NT2/D1 (cell line): ENCODE measurements around the gene TGM3.

Source experiments
- DNase-seq: peaks from one replicate; pipeline ENCODE4 v3.0.0-alpha.2; 2011; ENCODE audit warnings: low read depth, low spot score
- H3K27me3 ChIP-seq: 2 replicates; pipeline ENCODE4 v1.6.0; 2011; ENCODE audit warnings: mild to moderate bottlenecking; ENCODE audit not compliant: insufficient read length, insufficient read depth
- H3K36me3 ChIP-seq: 2 replicates; pipeline ENCODE4 v1.6.1; 2011; ENCODE audit warnings: mild to moderate bottlenecking, low read length, mixed read lengths; ENCODE audit not compliant: insufficient read depth, insufficient read length
- H3K4me1 ChIP-seq: 2 replicates; pipeline ENCODE4 v1.5.1; 2011; ENCODE audit not compliant: insufficient read depth, insufficient read length
- H3K4me3 ChIP-seq: 2 replicates; pipeline ENCODE4 v1.5.1; 2011; ENCODE audit warnings: low read depth; ENCODE audit not compliant: insufficient read length
- H3K9ac ChIP-seq: 2 replicates; pipeline ENCODE4 v1.6.0; 2011; ENCODE audit warnings: low read depth; ENCODE audit not compliant: insufficient read length
- H3K9me3 ChIP-seq: 2 replicates; pipeline ENCODE4 v1.5.1; 2011; ENCODE audit warnings: mild to moderate bottlenecking, low read length; ENCODE audit not compliant: insufficient read depth
- SUZ12 ChIP-seq: IDR thresholded peaks from 2 replicates; pipeline ENCODE4 v1.6.1; 2011; ENCODE audit not compliant: insufficient read length, insufficient read depth; ENCODE audit errors: extremely low read depth
- YY1 ChIP-seq: IDR thresholded peaks from 2 replicates; pipeline ENCODE4 v1.6.1; 2011; ENCODE audit not compliant: insufficient read length, insufficient read depth
- ZNF274 ChIP-seq: IDR thresholded peaks from 2 replicates; pipeline ENCODE4 v1.6.1; 2011; ENCODE audit warnings: mild to moderate bottlenecking, low read depth, low read length

Gene TGM3

DNA sequence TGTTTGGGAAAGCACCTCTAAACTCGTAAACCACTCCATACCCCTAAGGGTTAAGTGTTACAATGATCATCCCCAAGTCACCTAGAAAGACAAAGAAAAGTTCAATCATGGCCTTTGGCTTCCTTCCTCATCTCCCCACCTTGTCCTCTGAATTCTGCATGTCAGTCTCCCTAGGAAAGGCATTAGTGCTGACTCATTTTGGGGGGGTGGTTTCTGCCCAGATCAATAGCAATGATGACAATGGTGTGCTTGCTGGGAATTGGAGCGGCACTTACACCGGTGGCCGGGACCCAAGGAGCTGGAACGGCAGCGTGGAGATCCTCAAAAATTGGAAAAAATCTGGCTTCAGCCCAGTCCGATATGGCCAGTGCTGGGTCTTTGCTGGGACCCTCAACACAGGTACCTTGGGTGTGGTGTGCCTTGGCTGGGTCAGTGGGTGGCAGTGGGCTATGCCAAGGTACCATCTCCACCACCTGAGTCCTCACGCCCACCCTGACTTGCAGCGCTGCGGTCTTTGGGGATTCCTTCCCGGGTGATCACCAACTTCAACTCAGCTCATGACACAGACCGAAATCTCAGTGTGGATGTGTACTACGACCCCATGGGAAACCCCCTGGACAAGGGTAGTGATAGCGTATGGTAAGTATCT is 21.2 kb downstream of the TGM3 start:
- DNase-seq, result no peak
- Histone ChIP-seq H3K4me3 (no peak overlapping the region), H3K9ac (no peak overlapping the region), H3K36me3 (no peaks in the 10 kb centered on the region), H3K4me1 (peaks cover 4% of the 10 kb centered on the region), H3K9me3 (no peaks in the 10 kb centered on the region), H3K27me3 (no peaks in the 10 kb centered on the region)
- TF ChIP-seq ZNF274, result no peak
- no peak for TF ChIP-seq YY1
- TF ChIP-seq SUZ12, result no peak

DNA sequence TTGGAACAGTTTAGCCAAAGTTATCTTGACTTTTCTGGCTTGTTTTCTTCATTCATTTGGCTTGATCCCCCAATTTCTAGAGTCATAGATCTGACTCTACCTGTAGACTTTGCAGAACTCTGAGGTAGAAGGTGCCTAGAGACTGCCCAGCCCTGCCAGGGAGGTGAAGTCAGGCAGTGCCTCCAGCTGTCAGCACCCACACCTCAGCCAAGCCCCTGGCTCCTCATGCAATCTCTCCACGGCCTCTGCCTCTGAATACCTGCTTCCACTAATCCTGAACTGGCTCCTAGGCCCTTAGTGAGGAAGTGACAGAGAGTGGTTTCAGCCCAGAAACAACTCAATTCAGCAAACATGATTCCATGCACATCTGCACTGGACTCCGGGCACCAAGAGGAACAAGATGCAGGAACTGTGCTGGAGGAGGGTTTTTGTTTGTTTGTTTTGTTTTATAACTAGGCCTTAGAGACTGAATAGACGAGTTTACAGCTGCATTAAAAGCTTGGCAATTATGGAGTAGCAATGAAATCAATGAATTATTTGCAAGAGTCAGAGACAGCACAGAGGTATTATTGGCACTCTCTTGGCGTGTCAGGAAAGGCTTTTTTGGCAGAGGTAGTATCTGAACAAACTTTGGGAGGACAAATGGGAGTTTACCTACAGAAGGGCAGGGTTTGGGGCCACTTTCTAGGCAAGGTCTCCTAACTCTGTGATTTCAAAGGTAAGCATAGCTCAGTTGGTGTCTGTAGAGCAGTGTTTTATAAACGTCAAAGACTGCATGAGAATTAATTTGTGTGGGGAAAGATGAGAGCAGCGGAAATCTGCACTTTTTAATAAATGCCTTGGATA is 25.2 kb downstream of the TGM3 start:
- no peak overlapping the region for H3K4me3 ChIP-seq
- TF ChIP-seq SUZ12 (no peak), YY1 (no peak), ZNF274 (no peak)
- H3K27me3 ChIP-seq, result no peaks in the 10 kb centered on the region
- H3K9me3 ChIP-seq, result no peaks in the 10 kb centered on the region
- no peaks in the 10 kb centered on the region for H3K4me1 ChIP-seq
- no peak for DNase-seq
- H3K9ac ChIP-seq, result no peak overlapping the region
- no peaks in the 10 kb centered on the region for H3K36me3 ChIP-seq

DNA sequence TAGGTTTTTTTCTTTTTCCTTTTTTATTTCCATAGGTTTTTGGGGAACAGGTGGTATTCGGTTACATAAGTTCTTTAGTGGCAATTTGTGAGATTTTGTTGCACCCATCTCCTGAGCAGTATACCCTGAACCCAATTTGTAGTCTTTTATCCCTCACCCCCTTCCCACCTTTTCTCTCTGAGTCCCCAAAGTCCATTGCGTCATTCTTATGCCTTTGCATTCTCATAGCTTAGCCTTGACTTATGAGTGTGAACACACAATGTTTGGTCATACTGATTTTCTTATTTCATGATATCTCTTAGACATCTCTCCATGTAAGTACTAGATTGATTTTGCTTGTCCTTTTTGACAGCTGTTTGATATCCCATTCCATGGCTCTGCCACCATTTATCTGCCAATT is 27.2 kb downstream of the TGM3 start:
- no peaks in the 10 kb centered on the region for H3K9me3 ChIP-seq
- no peaks in the 10 kb centered on the region for H3K27me3 ChIP-seq
- no peak overlapping the region for H3K4me3 ChIP-seq
- no peak for DNase-seq
- H3K36me3 ChIP-seq, result no peaks in the 10 kb centered on the region
- peaks cover 1% of the 10 kb centered on the region for H3K4me1 ChIP-seq
- TF ChIP-seq ZNF274, result no peak
- no peak for TF ChIP-seq SUZ12
- no peak for TF ChIP-seq YY1
- H3K9ac ChIP-seq, result no peak overlapping the region

- TF ChIP-seq YY1 (no peak), SUZ12 (no peak), ZNF274 (no peak)
- Histone ChIP-seq H3K4me1 (peaks cover 3% of the 10 kb centered on the region), H3K9me3 (no peaks in the 10 kb centered on the region), H3K9ac (no peak overlapping the region), H3K4me3 (no peak overlapping the region), H3K27me3 (no peaks in the 10 kb centered on the region), H3K36me3 (no peaks in the 10 kb centered on the region)
- DNase-seq, result no peak
Observed at GRCh38 chr20:2326046-2326445, 30.2 kb downstream of the TGM3 start.

DNA sequence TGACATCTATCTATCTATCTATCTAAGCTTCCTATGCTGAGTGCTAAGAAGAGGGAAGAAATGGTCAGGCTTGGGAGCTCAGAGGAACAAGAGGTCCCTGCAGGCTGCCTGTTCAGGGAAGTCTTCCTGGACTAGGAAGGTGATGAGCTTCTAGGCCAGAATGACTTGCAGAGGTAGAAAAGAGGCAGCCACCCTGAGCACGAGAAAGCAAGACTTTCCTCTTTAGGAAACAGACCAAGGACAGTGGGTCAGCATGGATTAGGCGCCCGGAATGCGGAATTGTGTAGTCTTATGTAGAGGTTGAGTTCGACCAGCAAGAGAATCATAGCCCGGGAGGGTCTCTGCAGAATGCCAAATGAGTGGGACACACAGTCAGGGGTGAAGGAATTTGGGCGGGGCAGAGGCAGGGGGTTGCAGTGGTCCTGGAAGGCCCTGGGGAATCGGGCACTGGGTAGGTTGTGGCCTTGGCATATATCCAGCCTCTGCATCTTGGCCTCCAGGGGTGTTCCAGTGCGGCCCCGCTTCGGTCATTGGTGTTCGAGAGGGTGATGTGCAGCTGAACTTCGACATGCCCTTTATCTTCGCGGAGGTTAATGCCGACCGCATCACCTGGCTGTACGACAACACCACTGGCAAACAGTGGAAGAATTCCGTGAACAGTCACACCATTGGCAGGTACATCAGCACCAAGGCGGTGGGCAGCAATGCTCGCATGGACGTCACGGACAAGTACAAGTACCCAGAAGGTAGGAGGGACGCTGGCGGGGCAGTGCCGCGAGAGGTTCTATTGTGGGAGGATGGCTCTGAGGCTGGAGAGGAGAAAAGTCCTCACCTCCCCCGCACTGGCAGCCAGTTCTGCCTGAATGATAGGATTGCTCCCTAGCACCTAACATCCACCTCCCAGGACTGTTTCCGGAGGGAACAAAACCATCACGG is 32.1 kb downstream of the TGM3 start:
- no peaks in the 10 kb centered on the region for H3K9me3 ChIP-seq
- no peaks in the 10 kb centered on the region for H3K27me3 ChIP-seq
- H3K9ac ChIP-seq, result no peak overlapping the region
- no peaks in the 10 kb centered on the region for H3K36me3 ChIP-seq
- no peak for TF ChIP-seq ZNF274
- TF ChIP-seq SUZ12, result no peak
- TF ChIP-seq YY1, result no peak
- peaks cover 3% of the 10 kb centered on the region for H3K4me1 ChIP-seq
- no peak for DNase-seq
- no peak overlapping the region for H3K4me3 ChIP-seq

DNA sequence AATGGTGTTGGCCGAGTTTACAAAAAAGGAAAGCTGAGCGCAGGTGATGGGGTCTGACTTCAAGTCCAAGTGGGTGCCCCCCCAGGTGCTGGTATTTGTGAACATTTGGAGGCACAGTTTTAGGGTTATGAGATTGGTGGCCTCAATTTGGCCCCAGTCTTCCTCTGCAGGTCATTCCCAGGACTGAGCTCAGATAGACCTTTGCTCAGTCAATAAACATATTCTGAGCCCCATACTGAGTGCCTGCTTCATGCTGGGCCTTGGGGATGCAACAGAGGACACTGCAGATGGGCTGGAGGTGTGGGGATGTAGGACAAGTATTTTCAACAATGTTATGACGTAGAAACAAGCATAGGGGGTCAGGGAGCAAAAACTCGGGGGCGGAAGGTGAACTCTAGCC is 33.5 kb downstream of the TGM3 start:
- Histone ChIP-seq H3K9ac (no peak overlapping the region), H3K27me3 (no peaks in the 10 kb centered on the region), H3K9me3 (no peaks in the 10 kb centered on the region), H3K36me3 (no peaks in the 10 kb centered on the region), H3K4me1 (peaks cover 3% of the 10 kb centered on the region), H3K4me3 (no peak overlapping the region)
- TF ChIP-seq SUZ12 (no peak), YY1 (no peak), ZNF274 (no peak)
- DNase-seq, result no peak
